GM23248 (cell line): ENCODE measurements around the gene FBP1.
"Not testable (repeated sequence)": the region's sequence is repeated elsewhere in the genome, so short reads cannot be mapped to it uniquely, and the experiment has no call there.

Experiments used
- EZH2 ChIP-seq: fragments of 200-600 bp; sonication (generic); IDR thresholded peaks from 2 replicates; pipeline ENCODE4 v1.6.1; 2018; ENCODE audit warnings: antibody characterized with exemption, mild to moderate bottlenecking; ENCODE audit not compliant: insufficient read depth, poor library complexity, severe bottlenecking
- EZH2phosphoT487 ChIP-seq: fragments of 200-600 bp; sonication (generic); IDR thresholded peaks from 2 replicates; pipeline ENCODE4 v1.6.1; 2018; ENCODE audit warnings: antibody characterized with exemption, moderate library complexity, mild to moderate bottlenecking, low read depth; ENCODE audit not compliant: insufficient read depth

DNA sequence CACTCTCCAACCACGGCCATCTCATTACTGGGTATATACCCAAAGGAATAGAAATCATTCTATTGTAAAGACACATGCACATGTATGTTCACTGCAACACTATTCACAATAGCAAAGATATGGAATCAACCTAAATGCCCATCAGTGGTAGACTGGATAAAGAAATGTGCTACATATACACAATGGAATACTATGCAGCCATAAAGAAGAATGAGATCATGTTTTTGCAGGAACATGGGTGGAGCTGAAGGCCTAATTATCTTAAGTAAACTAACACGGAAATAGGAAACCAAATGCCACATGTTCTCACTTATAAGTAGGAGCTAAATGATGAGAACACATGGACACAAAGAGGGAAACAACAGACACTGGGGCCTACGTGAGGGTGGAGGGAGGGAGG is 75.0 kb downstream of the FBP1 start:
- not testable (repeated sequence) for TF ChIP-seq EZH2, EZH2phosphoT487
